HCT116 (cell line): ENCODE results near the gene RND1. TPM values are rescaled to one million over a fixed set of nuclear protein-coding genes. Genes with fewer than 3 reads are reported as not detected.

ENCODE experiments used
- ATAC-seq: fragments of 200-7000 bp; cut with Tn5 transposase; 2 replicates; pipeline ENCODE4 v1.9.1; 2020; ENCODE audit warnings: mild to moderate bottlenecking, moderate library complexity
- BruUV-seq: library from RNA; stranded (reverse); fragments of 400-500 nt; replicated peaks from 2 replicates; lab custom pipeline; 2021; lab: Mats Ljungman, UMichigan
- CTCF ChIA-PET: fragments of 300-600 bp; sonication (Branson Sonifier 250); formaldehyde crosslinking; loops from one replicate; lab custom pipeline; 2021; ENCODE audit warnings: antibody characterized with exemption; lab: Charles Lee
- POLR2A ChIA-PET: fragments of 300-600, 350-600 bp; sonication (Branson Sonifier 250); formaldehyde crosslinking; loops from one replicate; lab custom pipeline; 2021; ENCODE audit warnings: antibody characterized with exemption; lab: Charles Lee
- RAD21 ChIA-PET, 2 experiments: fragments of 300-600 bp; sonication (Branson Sonifier 250); formaldehyde crosslinking; loops; one replicate each; lab custom pipeline; 2023; ENCODE audit warnings: low total read pairs in 2 of 2; ENCODE audit not compliant: uncharacterized antibody in 2 of 2, unreplicated experiment in 2 of 2, low non-redundant PET in 1 of 2; lab: Charles Lee
- DNase-seq: peaks from one replicate; pipeline ENCODE4 v3.0.0-alpha.2; 2010; ENCODE audit warnings: low read depth, low spot score
- H2AFZ ChIP-seq: fragments of 200-600 bp; shearing (Covaris generic), sonication (generic); 2 replicates; pipeline ENCODE4 v1.6.1; 2017; ENCODE audit warnings: low read depth, mixed run types, mixed read lengths, antibody characterized with exemption, low read length; ENCODE audit not compliant: poor library complexity, severe bottlenecking
- H3K27ac ChIP-seq: 2 replicates; pipeline ENCODE4 v1.5.1; 2012; ENCODE audit warnings: low read depth, low read length
- H3K27me3 ChIP-seq: fragments of 200-600 bp; sonication (generic); 2 replicates; pipeline ENCODE4 v1.6.1; 2016; ENCODE audit warnings: mixed run types, low read length, mixed read lengths; ENCODE audit not compliant: insufficient read depth
- H3K36me3 ChIP-seq, 2 experiments: fragments of 200-500 bp in 1 of 2; fragments of 200-600 bp in 1 of 2; sonication (Bioruptor generic) in 1 of 2; sonication (generic) in 1 of 2; 2 replicates each; pipeline versions ENCODE4 v1.5.1 to v1.6.1; 2014 to 2016; ENCODE audit warnings: low read length in 2 of 2, inconsistent platforms in 1 of 2, mixed read lengths in 1 of 2, mixed run types in 1 of 2; ENCODE audit not compliant: insufficient read depth in 2 of 2, control insufficient read depth in 1 of 2
- H3K4me1 ChIP-seq, 2 experiments: fragments of 200-600 bp in 1 of 2; sonication (generic) in 1 of 2; 2 replicates each; pipeline versions ENCODE4 v1.5.1 to v1.6.1; 2012 to 2017; ENCODE audit warnings: low read length in 2 of 2, inconsistent platforms in 1 of 2, mild to moderate bottlenecking in 1 of 2, mixed read lengths in 1 of 2, mixed run types in 1 of 2, moderate library complexity in 1 of 2; ENCODE audit not compliant: insufficient read depth in 2 of 2, control insufficient read depth in 1 of 2
- H3K4me2 ChIP-seq: fragments of 200-600 bp; sonication (generic); 2 replicates; pipeline ENCODE4 v1.6.1; 2017; ENCODE audit warnings: mixed run types, low read length, mixed read lengths
- H3K4me3 ChIP-seq, 2 experiments: fragments of 200-600 bp in 1 of 2; sonication (generic) in 1 of 2; replicated peaks in 1 of 2; 2 replicates each; pipeline ENCODE4 v1.5.1; 2011 to 2016; ENCODE audit warnings: low read length in 2 of 2, control low read depth in 1 of 2, low read depth in 1 of 2, mild to moderate bottlenecking in 1 of 2, mixed read lengths in 1 of 2, mixed run types in 1 of 2
- H3K79me2 ChIP-seq: fragments of 200-600 bp; sonication (generic); 2 replicates; pipeline ENCODE4 v1.6.1; 2017; ENCODE audit warnings: mild to moderate bottlenecking, mixed run types, low read length, moderate library complexity, mixed read lengths; ENCODE audit not compliant: insufficient read depth
- H3K9ac ChIP-seq: fragments of 200-600 bp; sonication (generic); 2 replicates; pipeline ENCODE4 v1.6.1; 2016; ENCODE audit warnings: low read length, mixed read lengths
- H3K9me2 ChIP-seq: fragments of 200-600 bp; sonication (generic), shearing (Covaris generic); 2 replicates; pipeline ENCODE4 v1.6.1; 2017; ENCODE audit warnings: mixed run types, mild to moderate bottlenecking, moderate library complexity; ENCODE audit not compliant: insufficient read depth
- H3K9me3 ChIP-seq, 2 experiments: fragments of 200-500 bp in 1 of 2; fragments of 200-600 bp in 1 of 2; sonication (Bioruptor generic) in 1 of 2; sonication (generic) in 1 of 2; 2 replicates each; pipeline ENCODE4 v1.6.1; 2014 to 2017; ENCODE audit warnings: low read length in 2 of 2, mixed read lengths in 2 of 2, inconsistent platforms in 1 of 2, low read depth in 1 of 2, mild to moderate bottlenecking in 1 of 2, mixed run types in 1 of 2, moderate library complexity in 1 of 2; ENCODE audit not compliant: control insufficient read depth in 1 of 2, insufficient read depth in 1 of 2
- H4K20me1 ChIP-seq: fragments of 200-600 bp; sonication (generic), shearing (Covaris generic); 2 replicates; pipeline ENCODE4 v1.6.1; 2017; ENCODE audit warnings: mixed run types, mild to moderate bottlenecking, moderate library complexity; ENCODE audit not compliant: insufficient read depth
- ATF3 ChIP-seq: IDR thresholded peaks from 2 replicates; pipeline ENCODE4 v1.6.1; 2012
- CBX3 ChIP-seq: IDR thresholded peaks from 2 replicates; pipeline ENCODE4 v1.6.1; 2012; ENCODE audit warnings: low read depth
- CEBPB ChIP-seq: IDR thresholded peaks from 2 replicates; pipeline ENCODE4 v1.6.1; 2012; ENCODE audit warnings: low read depth
- EGR1 ChIP-seq: IDR thresholded peaks from 2 replicates; pipeline ENCODE4 v1.6.1; 2012; ENCODE audit warnings: low read depth
- ELF1 ChIP-seq: IDR thresholded peaks from 2 replicates; pipeline ENCODE4 v1.6.1; 2012; ENCODE audit warnings: low read depth, borderline replicate concordance
- POLR2AphosphoS5 ChIP-seq: IDR thresholded peaks from 2 replicates; pipeline ENCODE4 v1.6.1; 2011; ENCODE audit warnings: mild to moderate bottlenecking, low read depth, low read length, moderate library complexity
- SIN3A ChIP-seq: IDR thresholded peaks from 2 replicates; pipeline ENCODE4 v1.6.1; 2012; ENCODE audit warnings: low read depth
- TCF7L2 ChIP-seq: IDR thresholded peaks from 2 replicates; pipeline ENCODE4 v1.7.0; 2011; ENCODE audit warnings: borderline replicate concordance, inconsistent platforms; ENCODE audit not compliant: insufficient read depth, insufficient read length; ENCODE audit errors: extremely low read depth
- YY1 ChIP-seq: IDR thresholded peaks from 2 replicates; pipeline ENCODE4 v1.6.1; 2011; ENCODE audit warnings: low read length, low read depth, moderate library complexity, mild to moderate bottlenecking; ENCODE audit not compliant: insufficient replicate concordance; ENCODE audit errors: extremely low read depth
- ZFX ChIP-seq: fragments of 450-650 bp; IDR thresholded peaks from 2 replicates; pipeline ENCODE4 v1.6.1; 2017
- intact Hi-C: fragments of 100-400 bp; cut with micrococcal nuclease; formaldehyde crosslinking; loops from 2 replicates; pipeline ENCODE4 v1.10.0; 2022
- total RNA-seq: library from RNA; stranded (reverse); gene quantifications from one replicate; pipeline ENCODE4 v1.2.1, GENCODE V29; 2021; ENCODE audit not compliant: unreplicated experiment
- TF ChIP-seq, protein P1 (sequence below): IDR thresholded peaks from 2 replicates; pipeline ENCODE4 v1.6.1; 2012
- TF ChIP-seq, protein P2 (sequence below): IDR thresholded peaks from 2 replicates; pipeline ENCODE4 v1.6.1; 2012; ENCODE audit warnings: low read depth

RND1 gene
- total RNA-seq, 1 experiment from 2014 or later = 2.0 TPM

GRCh38 chr12:48826209-48826855, 39.3 kb downstream of the RND1 start:
- no TSS peak for BruUV-seq
- Histone ChIP-seq H3K4me3 (no peak overlapping the region), H3K36me3 (peaks cover 17 to 18% of the 10 kb centered on the region in 2 experiments; a peak in 3 of 4 replicates), H4K20me1 (no peaks in the 10 kb centered on the region), H2AFZ (no peak overlapping the region), H3K4me1 (no peaks in the 10 kb centered on the region), H3K9ac (no peak overlapping the region), H3K9me2 (no peaks in the 10 kb centered on the region), H3K27me3 (no peaks in the 10 kb centered on the region), H3K4me2 (no peak overlapping the region), H3K27ac (no peak overlapping the region), H3K79me2 (no peaks in the 10 kb centered on the region), H3K9me3 (no peaks in the 10 kb centered on the region)
- intact Hi-C loops = no loop called here
- TF ChIP-seq ELF1 = no peak
- TF ChIP-seq, protein P1, sequence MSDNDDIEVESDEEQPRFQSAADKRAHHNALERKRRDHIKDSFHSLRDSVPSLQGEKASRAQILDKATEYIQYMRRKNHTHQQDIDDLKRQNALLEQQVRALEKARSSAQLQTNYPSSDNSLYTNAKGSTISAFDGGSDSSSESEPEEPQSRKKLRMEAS = no peak
- TF ChIP-seq, protein P2, sequence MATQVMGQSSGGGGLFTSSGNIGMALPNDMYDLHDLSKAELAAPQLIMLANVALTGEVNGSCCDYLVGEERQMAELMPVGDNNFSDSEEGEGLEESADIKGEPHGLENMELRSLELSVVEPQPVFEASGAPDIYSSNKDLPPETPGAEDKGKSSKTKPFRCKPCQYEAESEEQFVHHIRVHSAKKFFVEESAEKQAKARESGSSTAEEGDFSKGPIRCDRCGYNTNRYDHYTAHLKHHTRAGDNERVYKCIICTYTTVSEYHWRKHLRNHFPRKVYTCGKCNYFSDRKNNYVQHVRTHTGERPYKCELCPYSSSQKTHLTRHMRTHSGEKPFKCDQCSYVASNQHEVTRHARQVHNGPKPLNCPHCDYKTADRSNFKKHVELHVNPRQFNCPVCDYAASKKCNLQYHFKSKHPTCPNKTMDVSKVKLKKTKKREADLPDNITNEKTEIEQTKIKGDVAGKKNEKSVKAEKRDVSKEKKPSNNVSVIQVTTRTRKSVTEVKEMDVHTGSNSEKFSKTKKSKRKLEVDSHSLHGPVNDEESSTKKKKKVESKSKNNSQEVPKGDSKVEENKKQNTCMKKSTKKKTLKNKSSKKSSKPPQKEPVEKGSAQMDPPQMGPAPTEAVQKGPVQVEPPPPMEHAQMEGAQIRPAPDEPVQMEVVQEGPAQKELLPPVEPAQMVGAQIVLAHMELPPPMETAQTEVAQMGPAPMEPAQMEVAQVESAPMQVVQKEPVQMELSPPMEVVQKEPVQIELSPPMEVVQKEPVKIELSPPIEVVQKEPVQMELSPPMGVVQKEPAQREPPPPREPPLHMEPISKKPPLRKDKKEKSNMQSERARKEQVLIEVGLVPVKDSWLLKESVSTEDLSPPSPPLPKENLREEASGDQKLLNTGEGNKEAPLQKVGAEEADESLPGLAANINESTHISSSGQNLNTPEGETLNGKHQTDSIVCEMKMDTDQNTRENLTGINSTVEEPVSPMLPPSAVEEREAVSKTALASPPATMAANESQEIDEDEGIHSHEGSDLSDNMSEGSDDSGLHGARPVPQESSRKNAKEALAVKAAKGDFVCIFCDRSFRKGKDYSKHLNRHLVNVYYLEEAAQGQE = no peak
- no peak for TF ChIP-seq EGR1
- ChIA-PET POLR2A (interaction anchor here (0.5 kb wide), 1 partner anchor 541 kb away, joined by 3 read pairs; the partner anchor contains the start of gene SPATS2), CTCF (interaction anchor here (1.0 to 1.1 kb wide), 2 partner anchors 10 to 11 kb away, joined by 3 to 4 read pairs; no protein-coding TSS in a partner anchor), RAD21 (no interaction called here)
- no peak for ATAC-seq
- no peak for DNase-seq

DNA sequence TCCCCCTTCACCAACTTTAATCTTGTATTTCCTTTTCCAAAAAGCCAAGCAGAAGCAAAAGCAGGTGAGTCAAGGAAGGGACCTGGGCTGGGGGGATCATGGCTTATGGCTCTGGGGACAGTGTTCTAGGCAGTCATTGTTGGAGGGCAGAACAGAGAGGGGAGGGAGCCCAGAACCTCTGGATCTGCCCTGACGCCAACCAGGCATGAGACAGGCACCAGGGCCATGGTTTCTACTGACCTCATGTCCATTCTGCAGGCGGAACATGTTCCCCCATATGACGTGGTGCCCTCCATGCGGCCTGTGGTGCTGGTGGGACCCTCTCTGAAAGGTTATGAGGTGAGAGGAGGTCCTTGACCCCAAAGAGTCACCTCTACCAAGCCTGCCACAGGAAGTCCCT, 40.8 kb downstream of the RND1 start:
- ChIA-PET RAD21 (no interaction called here), CTCF (no interaction called here), POLR2A (no interaction called here)
- Histone ChIP-seq H3K9ac (no peak overlapping the region), H3K27ac (no peak overlapping the region), H3K27me3 (no peaks in the 10 kb centered on the region), H3K9me2 (no peaks in the 10 kb centered on the region), H3K4me2 (no peak overlapping the region), H3K79me2 (no peaks in the 10 kb centered on the region), H3K4me3 (no peak overlapping the region), H4K20me1 (no peaks in the 10 kb centered on the region), H2AFZ (no peak overlapping the region), H3K9me3 (no peaks in the 10 kb centered on the region), H3K36me3 (peaks cover 8 to 15% of the 10 kb centered on the region in 2 experiments; a peak in 3 of 4 replicates), H3K4me1 (no peaks in the 10 kb centered on the region)
- intact Hi-C loops = no loop called here
- no peak for ATAC-seq
- no TSS peak for BruUV-seq
- no peak for DNase-seq
- TF ChIP-seq CBX3 (no peak), CEBPB (no peak), YY1 (no peak), ZFX (no peak), POLR2AphosphoS5 (no peak), TCF7L2 (no peak), ATF3 (no peak), EGR1 (no peak), SIN3A (no peak)
- TF ChIP-seq, protein P2 = no peak
